Measurements from ENCODE around the gene GDF7.

The GDF7 gene

DNA sequence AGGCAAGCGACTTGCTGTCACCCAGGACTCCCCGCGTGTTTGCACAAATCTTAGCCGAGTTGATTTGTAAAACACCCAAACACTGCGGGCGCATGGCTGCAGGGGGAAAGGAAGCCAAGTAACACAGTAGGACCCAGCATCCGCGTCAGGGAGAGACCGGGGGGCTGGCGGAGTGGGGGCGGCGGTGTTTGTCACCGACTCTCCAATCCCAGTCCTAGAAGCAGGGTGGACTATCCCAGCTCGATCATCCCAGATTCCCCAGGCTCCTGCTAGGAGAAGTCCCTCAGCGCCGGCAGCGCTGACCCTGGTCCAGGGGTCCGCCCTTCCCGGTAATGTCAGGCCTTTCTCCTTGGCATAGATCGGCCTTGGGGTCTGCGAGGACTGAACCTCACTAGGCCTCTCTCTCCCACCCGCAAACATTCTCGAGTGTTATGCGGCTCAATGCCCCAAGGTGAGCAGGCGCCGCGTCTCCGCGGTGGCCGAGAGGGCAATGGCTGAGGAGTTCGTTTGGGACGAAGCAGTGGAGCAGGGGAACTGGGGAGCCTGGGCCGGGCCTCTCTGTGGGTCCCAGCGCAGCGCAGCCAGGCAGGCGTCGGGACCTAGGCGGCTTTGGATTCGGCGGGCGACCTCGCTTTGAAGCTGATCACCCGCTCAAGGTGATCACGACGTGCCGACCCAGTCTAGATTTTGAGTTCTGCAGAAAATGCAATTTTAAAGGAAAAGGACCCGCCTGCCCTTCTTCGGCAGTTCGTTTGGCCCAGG is 1.5 kb upstream of the GDF7 start:
- TF ChIP-seq YY1 (IDR thresholded peaks at IDR 0.05; ENCODE audit: low read depth) (no peak), CEBPB (IDR thresholded peaks at IDR 0.05) (no peak), ZBTB7A (IDR thresholded peaks at IDR 0.05; ENCODE audit: low read depth) (no peak), NFIC (IDR thresholded peaks at IDR 0.05) (no peak), EGR1 (IDR thresholded peaks at IDR 0.05) (no peak), EP300 (IDR thresholded peaks at IDR 0.05; ENCODE audit: borderline replicate concordance) (no peak), RAD21 (IDR thresholded peaks at IDR 0.05; ENCODE audit: low read depth) (no peak), FOXM1 (IDR thresholded peaks at IDR 0.05; ENCODE audit: borderline replicate concordance, low read depth) (no peak), CREB1 (IDR thresholded peaks at IDR 0.05; ENCODE audit: low read depth) (no peak), TCF12 (IDR thresholded peaks at IDR 0.05; ENCODE audit: low read depth) (no peak), TAF1 (IDR thresholded peaks at IDR 0.05; ENCODE audit: low read depth) (no peak), TEAD4 (IDR thresholded peaks at IDR 0.05) (no peak)
- TF ChIP-seq, protein P1, sequence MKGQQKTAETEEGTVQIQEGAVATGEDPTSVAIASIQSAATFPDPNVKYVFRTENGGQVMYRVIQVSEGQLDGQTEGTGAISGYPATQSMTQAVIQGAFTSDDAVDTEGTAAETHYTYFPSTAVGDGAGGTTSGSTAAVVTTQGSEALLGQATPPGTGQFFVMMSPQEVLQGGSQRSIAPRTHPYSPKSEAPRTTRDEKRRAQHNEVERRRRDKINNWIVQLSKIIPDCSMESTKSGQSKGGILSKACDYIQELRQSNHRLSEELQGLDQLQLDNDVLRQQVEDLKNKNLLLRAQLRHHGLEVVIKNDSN (IDR thresholded peaks at IDR 0.05) = no peak
- TF ChIP-seq, protein P2, sequence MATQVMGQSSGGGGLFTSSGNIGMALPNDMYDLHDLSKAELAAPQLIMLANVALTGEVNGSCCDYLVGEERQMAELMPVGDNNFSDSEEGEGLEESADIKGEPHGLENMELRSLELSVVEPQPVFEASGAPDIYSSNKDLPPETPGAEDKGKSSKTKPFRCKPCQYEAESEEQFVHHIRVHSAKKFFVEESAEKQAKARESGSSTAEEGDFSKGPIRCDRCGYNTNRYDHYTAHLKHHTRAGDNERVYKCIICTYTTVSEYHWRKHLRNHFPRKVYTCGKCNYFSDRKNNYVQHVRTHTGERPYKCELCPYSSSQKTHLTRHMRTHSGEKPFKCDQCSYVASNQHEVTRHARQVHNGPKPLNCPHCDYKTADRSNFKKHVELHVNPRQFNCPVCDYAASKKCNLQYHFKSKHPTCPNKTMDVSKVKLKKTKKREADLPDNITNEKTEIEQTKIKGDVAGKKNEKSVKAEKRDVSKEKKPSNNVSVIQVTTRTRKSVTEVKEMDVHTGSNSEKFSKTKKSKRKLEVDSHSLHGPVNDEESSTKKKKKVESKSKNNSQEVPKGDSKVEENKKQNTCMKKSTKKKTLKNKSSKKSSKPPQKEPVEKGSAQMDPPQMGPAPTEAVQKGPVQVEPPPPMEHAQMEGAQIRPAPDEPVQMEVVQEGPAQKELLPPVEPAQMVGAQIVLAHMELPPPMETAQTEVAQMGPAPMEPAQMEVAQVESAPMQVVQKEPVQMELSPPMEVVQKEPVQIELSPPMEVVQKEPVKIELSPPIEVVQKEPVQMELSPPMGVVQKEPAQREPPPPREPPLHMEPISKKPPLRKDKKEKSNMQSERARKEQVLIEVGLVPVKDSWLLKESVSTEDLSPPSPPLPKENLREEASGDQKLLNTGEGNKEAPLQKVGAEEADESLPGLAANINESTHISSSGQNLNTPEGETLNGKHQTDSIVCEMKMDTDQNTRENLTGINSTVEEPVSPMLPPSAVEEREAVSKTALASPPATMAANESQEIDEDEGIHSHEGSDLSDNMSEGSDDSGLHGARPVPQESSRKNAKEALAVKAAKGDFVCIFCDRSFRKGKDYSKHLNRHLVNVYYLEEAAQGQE (IDR thresholded peaks at IDR 0.05; ENCODE audit: low read depth) = no peak
- TF ChIP-seq, protein P3, sequence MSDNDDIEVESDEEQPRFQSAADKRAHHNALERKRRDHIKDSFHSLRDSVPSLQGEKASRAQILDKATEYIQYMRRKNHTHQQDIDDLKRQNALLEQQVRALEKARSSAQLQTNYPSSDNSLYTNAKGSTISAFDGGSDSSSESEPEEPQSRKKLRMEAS (IDR thresholded peaks at IDR 0.05) = no peak

DNA sequence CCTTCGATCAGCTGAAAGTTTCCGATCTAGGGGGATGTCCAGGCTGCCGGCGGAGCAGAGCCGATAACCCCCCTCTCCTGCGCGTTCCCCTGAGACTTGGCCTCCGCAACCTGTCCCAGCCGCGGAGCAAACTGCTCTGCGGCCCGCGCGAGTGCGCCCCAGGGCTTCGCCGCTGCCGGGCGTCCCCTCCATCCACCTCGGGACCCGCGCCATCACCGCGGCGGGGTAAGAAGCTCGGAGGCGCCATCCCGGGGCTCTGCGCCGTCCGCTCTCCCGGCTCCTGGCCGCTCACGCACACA is 990 bp upstream of the GDF7 start:
- TF ChIP-seq NFIC (IDR thresholded peaks at IDR 0.05) = no peak
- no peak for TF ChIP-seq EGR1 (IDR thresholded peaks at IDR 0.05)
- TF ChIP-seq EP300 (IDR thresholded peaks at IDR 0.05; ENCODE audit: borderline replicate concordance) = no peak

DNA sequence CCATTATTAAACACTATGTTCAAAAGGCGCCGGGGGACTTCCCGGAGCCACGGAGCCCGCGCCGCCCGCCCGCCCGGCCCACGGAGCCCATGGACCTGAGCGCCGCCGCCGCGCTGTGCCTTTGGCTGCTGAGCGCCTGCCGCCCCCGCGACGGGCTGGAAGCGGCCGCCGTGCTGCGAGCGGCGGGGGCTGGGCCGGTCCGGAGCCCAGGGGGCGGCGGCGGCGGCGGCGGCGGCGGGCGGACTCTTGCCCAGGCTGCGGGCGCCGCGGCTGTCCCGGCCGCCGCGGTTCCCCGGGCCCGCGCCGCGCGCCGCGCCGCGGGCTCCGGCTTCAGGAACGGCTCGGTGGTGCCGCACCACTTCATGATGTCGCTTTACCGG is 197 bp downstream of the GDF7 start:
- no peak for TF ChIP-seq TAF1 (IDR thresholded peaks at IDR 0.05; ENCODE audit: low read depth)

DNA sequence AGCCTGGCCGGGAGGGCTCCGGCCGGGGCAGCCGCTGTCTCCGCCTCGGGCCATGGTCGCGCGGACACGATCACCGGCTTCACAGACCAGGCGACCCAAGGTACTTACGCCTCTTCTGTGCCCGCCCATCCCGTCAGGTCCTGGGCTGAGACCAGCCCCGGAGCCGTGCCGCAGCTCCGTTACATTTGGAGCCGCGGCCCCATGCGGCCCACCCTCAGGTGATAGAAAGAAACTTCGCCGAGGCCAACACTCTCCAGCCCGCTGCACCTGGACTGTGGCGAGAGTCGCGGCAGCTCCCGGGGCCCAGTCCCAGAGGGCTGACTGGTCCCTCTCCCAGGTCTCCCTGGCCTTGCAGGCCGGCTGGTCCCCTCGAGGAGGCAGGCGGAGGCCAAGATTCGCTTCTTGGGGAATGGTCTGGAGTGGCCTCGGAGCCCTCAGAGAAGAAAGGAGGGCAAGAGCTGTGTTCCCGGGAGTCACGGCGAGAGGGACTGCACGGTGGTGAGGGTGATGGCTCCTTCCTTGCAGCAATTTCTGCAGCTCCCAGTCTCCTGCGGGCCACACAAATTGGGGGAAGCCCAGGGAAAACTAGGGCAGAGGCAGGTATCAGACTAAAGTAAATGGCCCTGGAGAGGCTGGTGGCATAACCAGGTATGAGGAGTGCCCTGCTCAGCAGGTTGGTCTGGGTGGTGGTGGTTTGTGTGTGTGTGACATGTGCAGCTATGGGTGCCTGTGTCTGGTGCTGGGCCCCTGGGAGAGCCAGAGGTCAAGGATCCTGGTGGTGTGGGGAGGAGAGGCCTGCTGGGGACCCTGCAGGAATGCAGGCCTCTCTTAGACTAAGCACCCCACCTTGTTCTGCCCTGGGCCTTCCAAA is 822 bp downstream of the GDF7 start:
- TF ChIP-seq, protein P1 (IDR thresholded peaks at IDR 0.05) = no peak
- TF ChIP-seq YY1 (IDR thresholded peaks at IDR 0.05; ENCODE audit: low read depth) (no peak), CREB1 (IDR thresholded peaks at IDR 0.05; ENCODE audit: low read depth) (no peak), CEBPB (IDR thresholded peaks at IDR 0.05) (no peak), ZBTB7A (IDR thresholded peaks at IDR 0.05; ENCODE audit: low read depth) (no peak), EP300 (IDR thresholded peaks at IDR 0.05; ENCODE audit: borderline replicate concordance) (no peak), FOXM1 (IDR thresholded peaks at IDR 0.05; ENCODE audit: borderline replicate concordance, low read depth) (no peak), TEAD4 (IDR thresholded peaks at IDR 0.05) (no peak), TAF1 (IDR thresholded peaks at IDR 0.05; ENCODE audit: low read depth) (no peak), RAD21 (IDR thresholded peaks at IDR 0.05; ENCODE audit: low read depth) (no peak), EGR1 (IDR thresholded peaks at IDR 0.05) (no peak), TCF12 (IDR thresholded peaks at IDR 0.05; ENCODE audit: low read depth) (no peak), NFIC (IDR thresholded peaks at IDR 0.05) (no peak)
- TF ChIP-seq, protein P3 (IDR thresholded peaks at IDR 0.05) = no peak
- TF ChIP-seq, protein P2 (IDR thresholded peaks at IDR 0.05; ENCODE audit: low read depth) = no peak

DNA sequence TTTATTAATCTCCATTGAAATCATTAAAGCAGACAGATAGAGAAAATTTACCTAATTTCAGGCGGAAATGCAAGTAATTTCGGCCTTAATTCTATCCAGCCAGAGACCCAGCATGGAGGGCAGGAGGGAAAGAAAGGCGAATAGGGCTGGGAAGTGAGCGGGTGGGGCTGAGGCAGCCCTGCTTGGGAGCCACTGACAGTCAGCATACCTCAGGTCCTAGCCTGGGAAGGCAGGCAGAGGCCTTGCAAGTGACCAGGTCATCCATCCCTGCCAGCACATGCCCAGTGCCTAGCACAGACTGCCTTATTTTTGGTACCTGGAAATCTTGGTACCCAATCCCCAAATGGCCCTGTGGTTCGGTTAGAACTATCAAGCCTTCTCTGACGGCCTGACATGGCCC is 1.5 kb downstream of the GDF7 start:
- TF ChIP-seq TAF1 (IDR thresholded peaks at IDR 0.05; ENCODE audit: low read depth) (no peak), CEBPB (IDR thresholded peaks at IDR 0.05) (no peak), EGR1 (IDR thresholded peaks at IDR 0.05) (no peak), TEAD4 (IDR thresholded peaks at IDR 0.05) (no peak), TCF12 (IDR thresholded peaks at IDR 0.05; ENCODE audit: low read depth) (no peak), ZBTB7A (IDR thresholded peaks at IDR 0.05; ENCODE audit: low read depth) (no peak), EP300 (IDR thresholded peaks at IDR 0.05; ENCODE audit: borderline replicate concordance) (no peak), NFIC (IDR thresholded peaks at IDR 0.05) (no peak), FOXM1 (IDR thresholded peaks at IDR 0.05; ENCODE audit: borderline replicate concordance, low read depth) (no peak), CREB1 (IDR thresholded peaks at IDR 0.05; ENCODE audit: low read depth) (no peak), YY1 (IDR thresholded peaks at IDR 0.05; ENCODE audit: low read depth) (no peak), RAD21 (IDR thresholded peaks at IDR 0.05; ENCODE audit: low read depth) (no peak)
- TF ChIP-seq, protein P2 (IDR thresholded peaks at IDR 0.05; ENCODE audit: low read depth) = no peak
- TF ChIP-seq, protein P3 (IDR thresholded peaks at IDR 0.05) = no peak
- TF ChIP-seq, protein P1 (IDR thresholded peaks at IDR 0.05) = no peak

Data from Ishikawa (cell line).